Activated CD8-positive, alpha-beta T cell treated with anti-CD3 and anti-CD28 coated beads for 36 hours (primary cell): ENCODE data around the gene MRPL10. TPM values are rescaled to one million over a fixed set of nuclear protein-coding genes. Genes with fewer than 3 reads are reported as not detected.
A peak's percentile ranks its signal among the peaks of the same experiment; 100 is the strongest.

ENCODE experiments used
- ATAC-seq: fragments of 200-7000 bp; cut with Tn5 transposase; one replicate; pipeline ENCODE4 v1.10.0; 2021; ENCODE audit warnings: mild to moderate bottlenecking, moderate library complexity
- CTCF ChIA-PET: fragments of 350-600 bp; sonication (Branson Sonifier 250); formaldehyde crosslinking; loops from one replicate; lab custom pipeline; 2021; ENCODE audit warnings: antibody characterized with exemption; lab: Charles Lee
- POLR2A ChIA-PET: fragments of 350-600 bp; sonication (Branson Sonifier 250); formaldehyde crosslinking; loops from one replicate; lab custom pipeline; 2021; ENCODE audit warnings: antibody characterized with exemption; lab: Charles Lee
- DNase-seq: peaks from one replicate; pipeline ENCODE4 v3.0.0-alpha.2; 2020
- H3K27ac Mint-ChIP-seq: one replicate; pipeline ENCODE4 v1.8.0; 2021; ENCODE audit warnings: mild to moderate bottlenecking, mixed read lengths
- H3K27me3 Mint-ChIP-seq: one replicate; pipeline ENCODE4 v1.8.0; 2021; ENCODE audit warnings: mixed read lengths
- H3K36me3 Mint-ChIP-seq: one replicate; pipeline ENCODE4 v1.8.0; 2021; ENCODE audit warnings: low read depth, mixed read lengths
- H3K4me1 Mint-ChIP-seq: one replicate; pipeline ENCODE4 v1.8.0; 2021; ENCODE audit warnings: low read depth, mixed read lengths
- H3K4me3 Mint-ChIP-seq: one replicate; pipeline ENCODE4 v1.8.0; 2021; ENCODE audit warnings: mild to moderate bottlenecking, moderate library complexity, mixed read lengths
- H3K9me3 Mint-ChIP-seq: one replicate; pipeline ENCODE4 v1.8.0; 2021; ENCODE audit warnings: mixed read lengths
- intact Hi-C: fragments of 100-400 bp; cut with micrococcal nuclease; formaldehyde crosslinking; loops from one replicate; pipeline ENCODE4 v1.10.0; 2022
- total RNA-seq, 2 experiments: library from RNA; stranded (reverse); gene quantifications; one replicate each; pipeline ENCODE4 v1.2.3, GENCODE V29; 2021
- TF ChIP-seq, protein P1 (sequence below): fragments of 200-600 bp; IDR thresholded peaks from one replicate; pipeline ENCODE4 v1.8.0; 2022; ENCODE audit warnings: antibody characterized with exemption, mild to moderate bottlenecking

Gene MRPL10
- total RNA-seq, 2 experiments from 2014 or later: 66.5 to 67.0 TPM

DNA sequence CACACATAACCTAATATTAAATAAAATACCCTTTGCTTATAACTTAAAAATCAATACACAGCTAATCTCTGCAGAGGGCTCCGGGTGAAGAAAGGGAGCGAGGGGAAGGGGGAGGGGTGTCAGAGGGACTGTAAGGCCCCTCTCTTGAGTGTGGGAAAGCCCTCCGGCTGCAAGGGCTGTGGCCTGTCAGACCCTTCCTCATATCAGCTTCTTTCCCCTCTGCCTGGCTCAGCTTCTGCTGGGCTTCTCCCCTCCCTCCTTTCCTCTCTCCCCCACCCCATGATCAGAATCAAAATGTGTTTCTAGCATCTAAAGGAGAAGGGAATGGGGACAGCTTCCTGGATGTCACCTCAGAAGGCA, 14.4 kb upstream of the MRPL10 start:
- POLR2A ChIA-PET: interaction anchor here (1.5 to 2.0 kb wide), 3 partner anchors 9 to 50 kb away, joined by 4 to 7 read pairs (median 6); partner anchors contain the start of genes LRRC46, MRPL10 and SP2
- no peak for ATAC-seq
- TF ChIP-seq, protein P1, sequence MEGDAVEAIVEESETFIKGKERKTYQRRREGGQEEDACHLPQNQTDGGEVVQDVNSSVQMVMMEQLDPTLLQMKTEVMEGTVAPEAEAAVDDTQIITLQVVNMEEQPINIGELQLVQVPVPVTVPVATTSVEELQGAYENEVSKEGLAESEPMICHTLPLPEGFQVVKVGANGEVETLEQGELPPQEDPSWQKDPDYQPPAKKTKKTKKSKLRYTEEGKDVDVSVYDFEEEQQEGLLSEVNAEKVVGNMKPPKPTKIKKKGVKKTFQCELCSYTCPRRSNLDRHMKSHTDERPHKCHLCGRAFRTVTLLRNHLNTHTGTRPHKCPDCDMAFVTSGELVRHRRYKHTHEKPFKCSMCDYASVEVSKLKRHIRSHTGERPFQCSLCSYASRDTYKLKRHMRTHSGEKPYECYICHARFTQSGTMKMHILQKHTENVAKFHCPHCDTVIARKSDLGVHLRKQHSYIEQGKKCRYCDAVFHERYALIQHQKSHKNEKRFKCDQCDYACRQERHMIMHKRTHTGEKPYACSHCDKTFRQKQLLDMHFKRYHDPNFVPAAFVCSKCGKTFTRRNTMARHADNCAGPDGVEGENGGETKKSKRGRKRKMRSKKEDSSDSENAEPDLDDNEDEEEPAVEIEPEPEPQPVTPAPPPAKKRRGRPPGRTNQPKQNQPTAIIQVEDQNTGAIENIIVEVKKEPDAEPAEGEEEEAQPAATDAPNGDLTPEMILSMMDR: no peak

DNA sequence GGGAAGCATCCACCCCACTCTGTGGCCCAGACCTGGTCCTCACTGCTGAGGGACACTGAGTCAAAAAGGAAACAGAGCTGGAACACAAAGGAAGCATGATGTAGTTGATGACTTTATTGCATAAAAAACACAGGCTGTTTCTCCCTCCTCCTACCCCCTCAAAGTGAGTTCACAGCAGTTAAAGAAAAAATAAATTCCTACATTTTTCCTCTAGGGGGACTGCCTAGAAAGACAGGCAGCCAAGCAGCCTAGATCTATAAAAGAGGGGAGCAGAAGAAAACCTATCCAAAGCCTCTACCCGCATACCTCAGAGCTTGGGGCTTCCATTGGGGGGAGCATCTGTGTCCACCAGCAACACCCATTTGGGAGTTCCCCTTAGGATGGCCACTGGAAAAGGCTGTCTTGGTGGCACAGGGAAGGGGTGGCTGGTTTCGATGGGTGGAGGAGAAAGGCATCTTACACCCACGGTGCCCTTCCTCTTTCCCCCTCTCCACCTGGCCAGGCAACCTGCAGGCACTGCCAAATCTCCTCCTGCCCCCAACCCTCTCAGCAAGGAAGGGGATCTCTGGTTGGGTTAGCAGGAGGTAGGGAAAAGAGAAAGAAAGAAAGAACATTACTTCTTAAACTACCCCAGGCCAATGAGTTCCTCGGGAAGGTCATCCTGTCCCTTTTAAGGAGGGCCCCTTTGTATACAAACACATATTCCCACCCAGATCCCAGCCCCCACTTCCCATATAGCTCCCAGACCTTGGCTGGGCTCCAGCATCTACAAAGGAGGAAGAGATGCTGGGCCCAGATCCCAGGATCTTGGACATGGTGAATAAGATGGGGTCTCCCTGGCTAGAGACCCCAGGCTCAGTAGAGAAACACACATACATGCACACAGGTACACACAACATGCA, 13.7 kb upstream of the MRPL10 start:
- Mint-ChIP-seq H3K36me3 (no peaks in the 10 kb centered on the region), H3K4me1 (peaks cover 22% of the 10 kb centered on the region), H3K9me3 (no peaks in the 10 kb centered on the region), H3K4me3 (no peak overlapping the region), H3K27me3 (peaks cover 47% of the 10 kb centered on the region), H3K27ac (no peak overlapping the region)
- POLR2A ChIA-PET: interaction anchor here (0.6 to 2.2 kb wide), 5 partner anchors 8 to 556 kb away, joined by 3 to 7 read pairs (median 6); partner anchors contain the start of genes LRRC46, MRPL10 and SP2
- TF ChIP-seq, protein P1: peak; percentile 34
- intact Hi-C loops: no loop called here
- DNase-seq (no peak), ATAC-seq (no peak)
- CTCF ChIA-PET: interaction anchor here (1.0 to 20.8 kb wide), 6 partner anchors 11 to 126 kb away, joined by 3 to 586 read pairs (median 6); partner anchors contain the start of genes CDK5RAP3 and SP2

More for the DNA sequence above, 14.4 kb upstream of the MRPL10 start:
- no peak overlapping the region for H3K27ac Mint-ChIP-seq
- intact Hi-C loops: no loop called here
- no peaks in the 10 kb centered on the region for H3K36me3 Mint-ChIP-seq
- H3K4me1 Mint-ChIP-seq: peaks cover 19% of the 10 kb centered on the region
- CTCF ChIA-PET: interaction anchor here (1.0 to 20.8 kb wide), 4 partner anchors 11 to 103 kb away, joined by 3 to 586 read pairs (median 14); partner anchors contain the start of gene SP2
- H3K4me3 Mint-ChIP-seq: no peak overlapping the region
- H3K9me3 Mint-ChIP-seq: no peaks in the 10 kb centered on the region
- no peak for DNase-seq
- peaks cover 52% of the 10 kb centered on the region for H3K27me3 Mint-ChIP-seq

DNA sequence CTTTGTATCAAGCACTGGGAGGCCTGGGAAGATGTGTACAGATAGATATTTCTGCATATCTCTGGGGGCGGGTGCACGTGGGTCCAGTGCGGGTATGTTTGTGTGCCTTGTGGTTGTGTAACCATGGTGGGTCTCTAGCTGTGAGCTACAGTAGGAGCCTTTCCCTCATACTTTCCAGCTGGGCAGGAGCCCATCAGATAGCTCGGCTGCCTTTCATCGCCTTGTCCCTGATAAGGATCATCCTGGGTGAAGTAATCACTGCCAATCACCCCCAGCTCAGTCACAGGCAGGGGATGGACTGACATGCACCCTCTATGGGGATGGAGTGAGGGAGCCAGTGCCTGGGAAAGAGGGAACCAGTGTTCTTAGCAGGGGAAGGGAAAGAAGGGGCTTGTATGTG, 12.9 kb upstream of the MRPL10 start:
- intact Hi-C loops: no loop called here
- Mint-ChIP-seq H3K27me3 (peaks cover 40% of the 10 kb centered on the region), H3K9me3 (no peaks in the 10 kb centered on the region), H3K4me3 (no peak overlapping the region), H3K36me3 (no peaks in the 10 kb centered on the region), H3K4me1 (peaks cover 25% of the 10 kb centered on the region), H3K27ac (no peak overlapping the region)
- DNase-seq: no peak
- TF ChIP-seq, protein P1: no peak
- ChIA-PET CTCF (interaction anchor here (1.4 to 20.8 kb wide), 3 partner anchors 28 to 127 kb away, joined by 4 to 586 read pairs (median 7); partner anchors contain the start of genes CDK5RAP3 and SP2), POLR2A (interaction anchor here (0.6 to 2.2 kb wide), 3 partner anchors 49 to 556 kb away, joined by 3 to 7 read pairs (median 6); partner anchors contain the start of gene SP2)
- no peak for ATAC-seq

DNA sequence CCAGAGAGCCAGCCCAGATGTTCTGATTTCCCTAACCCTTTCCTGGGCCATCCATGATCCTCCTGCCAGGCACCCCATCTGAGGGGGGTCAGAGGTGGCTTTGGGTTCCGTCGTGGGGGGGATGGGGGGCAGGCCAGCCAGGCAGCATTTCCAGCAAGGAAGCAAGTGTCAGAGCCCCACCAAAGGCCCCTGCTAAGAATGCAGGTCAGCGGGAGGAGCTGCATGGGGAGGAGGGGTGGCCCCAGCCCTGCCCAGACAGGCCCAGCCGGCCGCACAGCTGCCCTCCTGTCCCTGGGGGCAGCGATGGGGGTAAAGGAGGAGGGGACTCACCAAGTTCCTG, 12.0 kb upstream of the MRPL10 start:
- Mint-ChIP-seq H3K4me3 (no peak overlapping the region), H3K27ac (no peak overlapping the region), H3K4me1 (peaks cover 27% of the 10 kb centered on the region), H3K9me3 (no peaks in the 10 kb centered on the region), H3K36me3 (no peaks in the 10 kb centered on the region), H3K27me3 (peaks cover 31% of the 10 kb centered on the region)
- DNase-seq (no peak), ATAC-seq (no peak)
- TF ChIP-seq, protein P1: no peak
- CTCF ChIA-PET: interaction anchor here (1.1 to 20.8 kb wide), 12 partner anchors 8 to 175 kb away, joined by 3 to 586 read pairs (median 4); partner anchors contain the start of genes CDK5RAP3, MRPL10, SP2 and SP6
- intact Hi-C loops: no loop called here
- POLR2A ChIA-PET: interaction anchor here (1.4 to 2.2 kb wide), 3 partner anchors 41 to 127 kb away, joined by 3 to 7 read pairs (median 4); no protein-coding TSS in a partner anchor
